ENCODE results near the gene C16orf90.

DNA sequence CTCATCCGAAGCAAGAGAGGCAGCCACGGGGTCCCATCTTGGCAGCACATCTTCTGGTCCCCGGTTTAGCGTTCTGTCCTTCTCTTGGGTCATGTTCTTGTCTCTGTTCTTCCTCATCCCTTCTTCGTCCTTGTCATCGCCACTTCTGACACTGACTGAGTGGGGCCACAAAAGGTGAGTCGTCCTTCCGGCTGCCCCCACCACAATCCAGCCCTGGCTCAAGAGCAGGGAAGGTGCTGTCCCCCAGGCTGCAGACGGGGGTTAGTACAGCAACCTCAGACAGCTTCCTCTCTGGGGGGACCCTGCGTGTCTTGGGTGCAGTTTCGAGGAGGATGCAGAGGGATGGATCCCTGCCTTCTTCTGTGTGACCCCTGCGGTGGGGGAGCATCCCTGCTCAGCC, 30.0 kb downstream of the C16orf90 start:
- TF ChIP-seq, protein P1, sequence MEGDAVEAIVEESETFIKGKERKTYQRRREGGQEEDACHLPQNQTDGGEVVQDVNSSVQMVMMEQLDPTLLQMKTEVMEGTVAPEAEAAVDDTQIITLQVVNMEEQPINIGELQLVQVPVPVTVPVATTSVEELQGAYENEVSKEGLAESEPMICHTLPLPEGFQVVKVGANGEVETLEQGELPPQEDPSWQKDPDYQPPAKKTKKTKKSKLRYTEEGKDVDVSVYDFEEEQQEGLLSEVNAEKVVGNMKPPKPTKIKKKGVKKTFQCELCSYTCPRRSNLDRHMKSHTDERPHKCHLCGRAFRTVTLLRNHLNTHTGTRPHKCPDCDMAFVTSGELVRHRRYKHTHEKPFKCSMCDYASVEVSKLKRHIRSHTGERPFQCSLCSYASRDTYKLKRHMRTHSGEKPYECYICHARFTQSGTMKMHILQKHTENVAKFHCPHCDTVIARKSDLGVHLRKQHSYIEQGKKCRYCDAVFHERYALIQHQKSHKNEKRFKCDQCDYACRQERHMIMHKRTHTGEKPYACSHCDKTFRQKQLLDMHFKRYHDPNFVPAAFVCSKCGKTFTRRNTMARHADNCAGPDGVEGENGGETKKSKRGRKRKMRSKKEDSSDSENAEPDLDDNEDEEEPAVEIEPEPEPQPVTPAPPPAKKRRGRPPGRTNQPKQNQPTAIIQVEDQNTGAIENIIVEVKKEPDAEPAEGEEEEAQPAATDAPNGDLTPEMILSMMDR (conservative IDR thresholded peaks at IDR 0.05; ENCODE audit: low read depth, low read length) = no peak
- no peak for TF ChIP-seq EZH2 (IDR thresholded peaks at IDR 0.05; ENCODE audit: borderline replicate concordance, low read depth, low read length, poor library complexity, severe bottlenecking)
